ENCODE results near the gene MAP10. TPM values are rescaled to one million over a fixed set of nuclear protein-coding genes. Genes with fewer than 3 reads are reported as not detected.

Gene MAP10
- total and polyA plus RNA-seq, 2 experiments from 2014 or later = 2.9 to 3.3 TPM

- 0 out of 3 replicates have a peak, but pooled peaks cover 2% of the 10 kb centered on the region for H3K4me1 Mint-ChIP-seq
- Histone ChIP-seq H3F3A (replicated peaks; ENCODE audit: low read depth) (no peaks in the 10 kb centered on the region), H4K20me1 (replicated peaks; ENCODE audit: insufficient read depth) (no peaks in the 10 kb centered on the region), H3K36me3 (ENCODE audit: insufficient read depth) (no peaks in the 10 kb centered on the region), H3K27me3 (ENCODE audit: insufficient read depth) (no peaks in the 10 kb centered on the region), H3K4me2 (no peak overlapping the region), H3K27ac (ENCODE audit: low read depth) (no peak overlapping the region), H3K4me1 (ENCODE audit: insufficient read depth) (no peaks in the 10 kb centered on the region), H3K4me3 (no peak overlapping the region), H3K9me2 (ENCODE audit: insufficient read depth) (no peaks in the 10 kb centered on the region), H2AFZ (no peak overlapping the region), H3K79me2 (replicated peaks; ENCODE audit: insufficient read depth) (no peaks in the 10 kb centered on the region)
- H3K4me3 Mint-ChIP-seq = no peak overlapping the region
- peaks cover 4% of the 10 kb centered on the region; the same call in 1 of the 3 replicates for H3K36me3 Mint-ChIP-seq (ENCODE audit: low read depth)
- peaks cover 1% of the 10 kb centered on the region for H3K27me3 Mint-ChIP-seq (ENCODE audit: insufficient read depth, low read depth, poor library complexity)
- no peak overlapping the region for H3K27ac Mint-ChIP-seq
- H3K9me3 Mint-ChIP-seq = peaks cover 13% of the 10 kb centered on the region
- TF ChIP-seq REST (IDR thresholded peaks at IDR 0.05; ENCODE audit: unreplicated experiment) (no peak), STAT1 (IDR thresholded peaks at IDR 0.05; ENCODE audit: unreplicated experiment) (no peak), CTCF (conservative IDR thresholded peaks at IDR 0.05; ENCODE audit: low read depth in 2 of 2) (no peak), ZNF462 (CRISPR knock-in tag; IDR thresholded peaks at IDR 0.05) (no peak), ZNF114 (CRISPR knock-in tag; IDR thresholded peaks at IDR 0.05) (no peak), NANOG (IDR thresholded peaks at IDR 0.05; ENCODE audit: borderline replicate concordance) (no peak), EZH2phosphoT487 (IDR thresholded peaks at IDR 0.05; ENCODE audit: unreplicated experiment) (no peak), CREB1 (CRISPR knock-in tag; IDR thresholded peaks at IDR 0.05; ENCODE audit: low read depth) (no peak), EZH2 (IDR thresholded peaks at IDR 0.05; ENCODE audit: low read depth, unreplicated experiment) (no peak), POLR2AphosphoS5 (IDR thresholded peaks at IDR 0.05; ENCODE audit: low read depth) (no peak), JUNB (IDR thresholded peaks at IDR 0.05; ENCODE audit: unreplicated experiment) (no peak), ZNF331 (CRISPR knock-in tag; IDR thresholded peaks at IDR 0.05; ENCODE audit: low read depth) (no peak)
- TF ChIP-seq, protein P1, sequence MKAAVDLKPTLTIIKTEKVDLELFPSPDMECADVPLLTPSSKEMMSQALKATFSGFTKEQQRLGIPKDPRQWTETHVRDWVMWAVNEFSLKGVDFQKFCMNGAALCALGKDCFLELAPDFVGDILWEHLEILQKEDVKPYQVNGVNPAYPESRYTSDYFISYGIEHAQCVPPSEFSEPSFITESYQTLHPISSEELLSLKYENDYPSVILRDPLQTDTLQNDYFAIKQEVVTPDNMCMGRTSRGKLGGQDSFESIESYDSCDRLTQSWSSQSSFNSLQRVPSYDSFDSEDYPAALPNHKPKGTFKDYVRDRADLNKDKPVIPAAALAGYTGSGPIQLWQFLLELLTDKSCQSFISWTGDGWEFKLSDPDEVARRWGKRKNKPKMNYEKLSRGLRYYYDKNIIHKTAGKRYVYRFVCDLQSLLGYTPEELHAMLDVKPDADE (IDR thresholded peaks at IDR 0.05) = no peak
- ATAC-seq (no peak), DNase-seq (ENCODE audit: low spot score) (no peak)
These were observed 40.3 kb downstream of the MAP10 start for GRCh38 chr1:232845406-232845955.

Measured in GM23338 (cell line).